OCI-LY3 (cell line): ENCODE results near the gene TRAT1.

Experiments
- EZH2phosphoT487 ChIP-seq: fragments of 200-600 bp; shearing (Covaris generic); IDR thresholded peaks from 2 replicates; pipeline ENCODE4 v1.6.1; 2018; ENCODE audit warnings: antibody characterized with exemption, mixed run types, low read depth
- TF ChIP-seq, protein P1 (sequence below): fragments of 200-600, 300-600 bp; sonication (generic); IDR thresholded peaks from 2 replicates; pipeline ENCODE4 v1.5.1; 2014; ENCODE audit warnings: antibody characterized with exemption, low read length, low read depth

DNA sequence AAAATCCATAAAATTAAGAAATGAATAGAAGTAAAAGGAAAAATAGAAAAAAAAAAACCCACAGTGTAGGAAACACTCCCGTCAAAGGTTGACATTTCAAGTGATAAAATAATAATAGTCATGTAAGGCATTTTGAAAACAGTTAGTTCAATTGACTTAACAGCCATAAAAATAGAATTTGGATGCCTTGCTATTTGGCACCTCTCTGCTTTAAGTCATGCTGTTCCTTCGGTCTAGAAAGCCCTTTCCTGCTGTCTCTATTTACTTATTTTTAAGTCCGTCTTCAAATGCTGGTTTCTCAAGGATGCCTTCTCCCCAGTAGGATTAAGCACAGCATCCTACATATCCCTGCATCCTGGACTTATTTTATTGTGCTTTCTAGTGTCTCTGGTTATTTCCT lies 43.1 kb upstream of the TRAT1 start:
- TF ChIP-seq, protein P1, sequence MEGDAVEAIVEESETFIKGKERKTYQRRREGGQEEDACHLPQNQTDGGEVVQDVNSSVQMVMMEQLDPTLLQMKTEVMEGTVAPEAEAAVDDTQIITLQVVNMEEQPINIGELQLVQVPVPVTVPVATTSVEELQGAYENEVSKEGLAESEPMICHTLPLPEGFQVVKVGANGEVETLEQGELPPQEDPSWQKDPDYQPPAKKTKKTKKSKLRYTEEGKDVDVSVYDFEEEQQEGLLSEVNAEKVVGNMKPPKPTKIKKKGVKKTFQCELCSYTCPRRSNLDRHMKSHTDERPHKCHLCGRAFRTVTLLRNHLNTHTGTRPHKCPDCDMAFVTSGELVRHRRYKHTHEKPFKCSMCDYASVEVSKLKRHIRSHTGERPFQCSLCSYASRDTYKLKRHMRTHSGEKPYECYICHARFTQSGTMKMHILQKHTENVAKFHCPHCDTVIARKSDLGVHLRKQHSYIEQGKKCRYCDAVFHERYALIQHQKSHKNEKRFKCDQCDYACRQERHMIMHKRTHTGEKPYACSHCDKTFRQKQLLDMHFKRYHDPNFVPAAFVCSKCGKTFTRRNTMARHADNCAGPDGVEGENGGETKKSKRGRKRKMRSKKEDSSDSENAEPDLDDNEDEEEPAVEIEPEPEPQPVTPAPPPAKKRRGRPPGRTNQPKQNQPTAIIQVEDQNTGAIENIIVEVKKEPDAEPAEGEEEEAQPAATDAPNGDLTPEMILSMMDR: no peak
- TF ChIP-seq EZH2phosphoT487: no peak
